MCF 10A (cell line): ENCODE results near the gene RMI1. TPM values are rescaled to one million over a fixed set of nuclear protein-coding genes. Genes with fewer than 3 reads are reported as not detected.

ENCODE experiments used
- BruUV-seq: library from RNA; stranded (reverse); fragments of 400-500 nt; replicated peaks from 2 replicates; lab custom pipeline; 2021; lab: Mats Ljungman, UMichigan
- CTCF ChIA-PET: fragments of 300-600 bp; sonication (Branson Sonifier 250); formaldehyde crosslinking; extraction: SDS; loops from one replicate; lab custom pipeline; 2021; ENCODE audit warnings: antibody characterized with exemption, inconsistent platforms; lab: Yijun Ruan, JAX
- POLR2A ChIA-PET: fragments of 300-600, 350-650 bp; sonication (Branson Sonifier 250); formaldehyde crosslinking; extraction: SDS; loops from one replicate; lab custom pipeline; 2020; ENCODE audit warnings: antibody characterized with exemption, inconsistent platforms; lab: Yijun Ruan, JAX
- DNase-seq: peaks from one replicate; pipeline ENCODE4 v3.0.0-alpha.2; 2018; ENCODE audit not compliant: unreplicated experiment
- H3K27ac Mint-ChIP-seq: one replicate; pipeline ENCODE4 v1.8.0; 2022; ENCODE audit warnings: mild to moderate bottlenecking, low read depth, mixed read lengths; ENCODE audit not compliant: unreplicated experiment
- H3K27me3 Mint-ChIP-seq: one replicate; pipeline ENCODE4 v1.8.0; 2022; ENCODE audit warnings: mixed read lengths; ENCODE audit not compliant: insufficient read depth, unreplicated experiment
- H3K36me3 Mint-ChIP-seq: one replicate; pipeline ENCODE4 v1.8.0; 2022; ENCODE audit warnings: mild to moderate bottlenecking, moderate library complexity, mixed read lengths; ENCODE audit not compliant: insufficient read depth, unreplicated experiment
- H3K4me1 Mint-ChIP-seq: one replicate; pipeline ENCODE4 v1.8.0; 2022; ENCODE audit warnings: mixed read lengths; ENCODE audit not compliant: insufficient read depth, unreplicated experiment
- H3K4me3 Mint-ChIP-seq: one replicate; pipeline ENCODE4 v1.8.0; 2022; ENCODE audit warnings: mild to moderate bottlenecking, moderate library complexity, mixed read lengths; ENCODE audit not compliant: unreplicated experiment
- H3K9me3 Mint-ChIP-seq: one replicate; pipeline ENCODE4 v1.8.0; 2022; ENCODE audit warnings: mixed read lengths; ENCODE audit not compliant: unreplicated experiment
- intact Hi-C: fragments of 100-400 bp; cut with micrococcal nuclease; formaldehyde crosslinking; loops from 2 replicates; pipeline ENCODE4 v1.14.1; 2022
- total RNA-seq: library from RNA; stranded (reverse); gene quantifications from 2 replicates; pipeline ENCODE4 v1.2.3, GENCODE V29; 2022
- TF ChIP-seq, protein P1 (sequence below): fragments of 200-600 bp; IDR thresholded peaks from one replicate; pipeline ENCODE4 v1.8.0; 2022; ENCODE audit warnings: antibody characterized with exemption, mild to moderate bottlenecking; ENCODE audit not compliant: unreplicated experiment

RMI1 gene
- total RNA-seq, 1 experiment from 2014 or later = 11.0 TPM

DNA sequence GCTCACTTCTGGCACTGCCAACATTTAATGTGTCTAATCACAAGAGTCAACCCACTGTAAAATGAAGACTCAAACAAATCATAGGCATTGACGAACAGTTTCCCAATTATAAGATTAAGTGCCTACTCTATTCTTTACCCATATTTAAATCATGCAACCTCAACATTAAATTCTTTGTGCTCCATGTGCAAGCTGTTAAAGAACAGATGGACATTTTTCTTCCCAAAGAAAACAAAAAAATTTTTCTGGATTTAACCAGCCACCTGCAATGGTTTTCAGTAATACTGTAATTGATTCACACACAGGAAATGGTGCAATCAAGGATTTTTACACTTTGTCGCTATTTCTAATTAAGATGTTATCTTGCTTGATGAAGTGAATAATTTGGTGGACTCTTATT is 4.2 kb upstream of the RMI1 start:
- H3K9me3 Mint-ChIP-seq = no peaks in the 10 kb centered on the region
- ChIA-PET POLR2A (interaction anchor here (0.6 to 7.0 kb wide), 3 partner anchors 14 to 515 kb away, joined by 3 to 104 read pairs (median 3); no protein-coding TSS in a partner anchor), CTCF (interaction anchor here (1.2 kb wide), 1 partner anchor 285 kb away, joined by 3 read pairs; no protein-coding TSS in a partner anchor)
- peak overlapping the region; percentile 100 for H3K4me3 Mint-ChIP-seq
- peak overlapping the region; percentile 31 for H3K27ac Mint-ChIP-seq
- peaks cover 31% of the 10 kb centered on the region for H3K4me1 Mint-ChIP-seq
- no peak for DNase-seq
- H3K36me3 Mint-ChIP-seq = peaks cover 92% of the 10 kb centered on the region
- intact Hi-C loops = loop anchor here (5.0 kb wide), 1 partner anchor 341 kb away; no protein-coding TSS in a partner anchor
- BruUV-seq = no TSS peak
- H3K27me3 Mint-ChIP-seq = no peaks in the 10 kb centered on the region
- TF ChIP-seq, protein P1, sequence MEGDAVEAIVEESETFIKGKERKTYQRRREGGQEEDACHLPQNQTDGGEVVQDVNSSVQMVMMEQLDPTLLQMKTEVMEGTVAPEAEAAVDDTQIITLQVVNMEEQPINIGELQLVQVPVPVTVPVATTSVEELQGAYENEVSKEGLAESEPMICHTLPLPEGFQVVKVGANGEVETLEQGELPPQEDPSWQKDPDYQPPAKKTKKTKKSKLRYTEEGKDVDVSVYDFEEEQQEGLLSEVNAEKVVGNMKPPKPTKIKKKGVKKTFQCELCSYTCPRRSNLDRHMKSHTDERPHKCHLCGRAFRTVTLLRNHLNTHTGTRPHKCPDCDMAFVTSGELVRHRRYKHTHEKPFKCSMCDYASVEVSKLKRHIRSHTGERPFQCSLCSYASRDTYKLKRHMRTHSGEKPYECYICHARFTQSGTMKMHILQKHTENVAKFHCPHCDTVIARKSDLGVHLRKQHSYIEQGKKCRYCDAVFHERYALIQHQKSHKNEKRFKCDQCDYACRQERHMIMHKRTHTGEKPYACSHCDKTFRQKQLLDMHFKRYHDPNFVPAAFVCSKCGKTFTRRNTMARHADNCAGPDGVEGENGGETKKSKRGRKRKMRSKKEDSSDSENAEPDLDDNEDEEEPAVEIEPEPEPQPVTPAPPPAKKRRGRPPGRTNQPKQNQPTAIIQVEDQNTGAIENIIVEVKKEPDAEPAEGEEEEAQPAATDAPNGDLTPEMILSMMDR = no peak

DNA sequence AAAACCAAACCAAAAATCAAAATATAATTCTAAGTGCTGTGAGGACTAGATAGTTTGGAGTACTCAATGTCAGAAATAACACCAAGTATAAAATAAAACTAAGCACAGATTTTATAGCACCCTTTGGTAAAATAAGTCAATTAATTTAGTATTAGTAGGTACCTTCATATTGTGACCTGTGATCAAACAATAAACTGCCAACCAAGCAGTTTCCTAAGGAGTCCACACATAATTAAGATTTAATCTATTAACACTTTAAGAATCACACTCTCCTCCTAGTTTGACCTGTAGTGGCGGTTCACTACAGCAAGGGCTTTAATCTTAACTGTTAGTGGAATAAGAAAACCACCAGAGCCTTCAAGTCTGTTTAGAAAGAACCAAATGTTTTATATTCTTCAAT is 3.4 kb upstream of the RMI1 start:
- BruUV-seq = no TSS peak
- peaks cover 84% of the 10 kb centered on the region for H3K36me3 Mint-ChIP-seq

DNA sequence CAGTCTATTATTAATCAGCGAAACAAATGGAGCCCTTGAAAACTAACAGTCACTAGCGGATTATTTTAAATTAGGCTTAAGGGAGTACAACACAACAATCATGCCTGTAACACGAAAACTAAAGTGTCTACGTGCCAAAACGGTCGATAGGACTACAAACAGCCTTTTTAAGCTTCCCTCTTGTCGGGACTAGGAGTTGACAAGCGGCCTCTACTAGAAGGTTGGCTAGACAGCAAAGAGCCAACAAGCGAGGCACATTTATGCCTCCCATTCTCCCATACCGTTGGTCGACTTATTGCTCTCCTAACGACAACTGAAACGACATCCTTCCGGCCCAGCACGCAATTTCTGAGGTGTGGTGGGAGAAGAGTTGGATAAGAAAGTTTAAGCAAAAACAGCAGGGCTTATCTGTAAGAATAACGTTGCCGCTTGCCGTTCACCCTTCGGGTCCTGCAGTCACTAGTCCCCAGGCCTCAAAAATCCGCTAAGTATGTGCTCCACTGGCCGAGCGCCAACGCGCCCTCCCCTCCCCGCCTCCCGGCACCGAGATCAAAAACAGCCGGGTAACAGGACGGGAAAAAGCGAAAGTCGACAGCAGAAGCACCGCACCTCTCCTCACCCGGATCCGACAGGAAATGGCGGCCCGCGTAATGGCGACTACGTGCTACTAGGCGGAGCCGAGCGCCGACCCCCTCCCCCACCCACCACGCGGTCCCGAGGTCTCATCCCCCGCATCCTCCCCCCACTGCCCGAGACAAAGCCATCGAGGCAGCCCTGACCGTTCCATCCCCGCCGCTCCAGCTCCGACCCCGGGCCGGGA is 1.4 kb upstream of the RMI1 start:
- TSS peak; percentile 29 for BruUV-seq
- Mint-ChIP-seq H3K4me3 (peak overlapping the region; percentile 100), H3K27me3 (no peaks in the 10 kb centered on the region), H3K9me3 (no peaks in the 10 kb centered on the region), H3K36me3 (peaks cover 64% of the 10 kb centered on the region), H3K27ac (peak overlapping the region; percentile 100), H3K4me1 (peaks cover 39% of the 10 kb centered on the region)
- ChIA-PET POLR2A (interaction anchor here (0.6 to 7.0 kb wide), 39 partner anchors 9 to 1529 kb away, joined by 3 to 130 read pairs (median 5); partner anchors contain the start of gene KIF27), CTCF (interaction anchor here (0.6 to 2.2 kb wide), 7 partner anchors 9 to 282 kb away, joined by 3 to 8 read pairs (median 5); no protein-coding TSS in a partner anchor)
- intact Hi-C loops = loop anchor here (1.0 to 5.0 kb wide), 2 partner anchors 282 to 338 kb away; no protein-coding TSS in a partner anchor
- TF ChIP-seq, protein P1 = no peak
- DNase-seq = peak; percentile 79

More for the DNA sequence above, 3.4 kb upstream of the RMI1 start:
- intact Hi-C loops = loop anchor here (5.0 kb wide), 1 partner anchor 340 kb away; no protein-coding TSS in a partner anchor
- no peak for DNase-seq
- Mint-ChIP-seq H3K27me3 (no peaks in the 10 kb centered on the region), H3K4me1 (peaks cover 31% of the 10 kb centered on the region), H3K27ac (peak overlapping the region; percentile 100), H3K4me3 (peak overlapping the region; percentile 100), H3K9me3 (no peaks in the 10 kb centered on the region)
- TF ChIP-seq, protein P1 = no peak
- POLR2A ChIA-PET = interaction anchor here (0.9 to 7.0 kb wide), 7 partner anchors 10 to 262 kb away, joined by 3 to 130 read pairs (median 5); partner anchors contain the start of gene KIF27
- CTCF ChIA-PET = interaction anchor here (1.2 to 1.7 kb wide), 2 partner anchors 195 to 284 kb away, joined by 3 to 6 read pairs; no protein-coding TSS in a partner anchor
